Smooth muscle cell (in vitro differentiated cells): ENCODE measurements around the gene ZNF148. TPM values are rescaled to one million over a fixed set of nuclear protein-coding genes. Genes with fewer than 3 reads are reported as not detected.

Experiments used
- DNase-seq: peaks from one replicate; lab custom pipeline; 2025; ENCODE audit not compliant: unreplicated experiment; lab: John Stamatoyannopoulos, UW
- H2AFZ ChIP-seq: fragments of 200-600 bp; sonication (generic); 2 replicates; pipeline ENCODE4 v1.6.0; 2016; ENCODE audit warnings: antibody characterized with exemption, low read depth, mild to moderate bottlenecking
- H3F3A ChIP-seq: fragments of 200-600 bp; sonication (generic); 2 replicates; pipeline ENCODE4 v1.6.0; 2017; ENCODE audit warnings: antibody characterized with exemption, low read depth
- H3K27ac ChIP-seq: fragments of 200-600 bp; sonication (generic); 2 replicates; pipeline ENCODE4 v1.5.1; 2016; ENCODE audit warnings: low read depth, mild to moderate bottlenecking
- H3K27me3 ChIP-seq: fragments of 200-600 bp; sonication (generic); 2 replicates; pipeline ENCODE4 v1.6.1; 2016; ENCODE audit warnings: low read depth, mild to moderate bottlenecking
- H3K36me3 ChIP-seq: fragments of 200-600 bp; sonication (generic); 2 replicates; pipeline ENCODE4 v1.5.1; 2016; ENCODE audit warnings: low read depth
- H3K4me1 ChIP-seq: fragments of 200-600 bp; sonication (generic); 2 replicates; pipeline ENCODE4 v1.5.1; 2016; ENCODE audit warnings: low read depth
- H3K4me2 ChIP-seq: fragments of 200-600 bp; sonication (generic); 2 replicates; pipeline ENCODE4 v1.6.0; 2016; ENCODE audit warnings: mild to moderate bottlenecking
- H3K4me3 ChIP-seq: fragments of 200-600 bp; sonication (generic); 2 replicates; pipeline ENCODE4 v1.5.1; 2016; ENCODE audit warnings: mild to moderate bottlenecking
- H3K79me2 ChIP-seq: fragments of 200-600 bp; sonication (generic); 2 replicates; pipeline ENCODE4 v1.6.0; 2016; ENCODE audit warnings: low read depth, mild to moderate bottlenecking
- H3K9ac ChIP-seq: fragments of 200-600 bp; sonication (generic); 2 replicates; pipeline ENCODE4 v1.6.0; 2016; ENCODE audit warnings: low read depth
- H3K9me3 ChIP-seq: fragments of 200-600 bp; sonication (generic); replicated peaks from 2 replicates; pipeline ENCODE4 v1.5.1; 2016; ENCODE audit warnings: low read depth
- H4K20me1 ChIP-seq: fragments of 200-600 bp; sonication (generic); 2 replicates; pipeline ENCODE4 v1.6.0; 2016; ENCODE audit warnings: low read depth
- WGBS: methylation state at CpG from one replicate; pipeline ENCODE4 v1.1.7; 2016; ENCODE audit warnings: low lambda C conversion rate; 5-methylcytosine and 5-hydroxymethylcytosine counted together
- polyA plus RNA-seq: library from polyadenylated mRNA; unstranded; fragments of >200 nt; fragmentation: Nextera tagmentation; extraction: Ambion mirVana; gene quantifications from 2 replicates; pipeline ENCODE4 v1.2.1, GENCODE V29; 2016
- total RNA-seq: library from RNA; depleted of rRNA; stranded (reverse); fragments of >200 nt; gene quantifications from 2 replicates; pipeline ENCODE4 v1.2.3, GENCODE V29; 2014
- TF ChIP-seq, protein P1 (sequence below): fragments of 200-600 bp; sonication (generic); IDR thresholded peaks from 2 replicates; pipeline ENCODE4 v1.5.1; 2017; ENCODE audit warnings: borderline replicate concordance, mild to moderate bottlenecking, antibody characterized with exemption; ENCODE audit not compliant: insufficient read depth, poor library complexity, severe bottlenecking

ZNF148 gene
- total and polyA plus RNA-seq, 2 experiments from 2014 or later = 23.6 to 27.7 TPM

DNA sequence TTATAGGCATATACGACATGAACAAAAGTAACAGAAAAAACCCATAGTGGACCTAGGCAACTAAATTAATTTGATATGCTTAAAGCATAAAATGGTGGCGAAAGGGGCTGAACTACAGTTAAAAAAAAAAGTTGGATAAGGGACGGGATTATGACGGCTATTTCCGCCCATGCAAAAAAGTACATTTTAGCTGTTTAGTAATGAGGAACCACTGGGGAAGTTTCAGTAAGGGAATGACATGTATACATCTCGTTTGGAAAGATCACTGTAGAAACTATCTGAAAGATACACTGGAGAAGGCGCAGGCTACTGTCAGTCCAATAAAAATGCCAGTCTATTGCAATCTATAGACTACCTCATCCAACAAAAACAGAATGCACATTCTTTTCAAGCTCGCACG lies 65.6 kb downstream of the ZNF148 start:
- H3K4me2 ChIP-seq = no peak overlapping the region
- H3K27me3 ChIP-seq = no peaks in the 10 kb centered on the region
- H3K36me3 ChIP-seq = peaks cover 20% of the 10 kb centered on the region
- H3K79me2 ChIP-seq = peaks cover 88% of the 10 kb centered on the region
- H3K9ac ChIP-seq = no peak overlapping the region
- no peaks in the 10 kb centered on the region for H3K4me1 ChIP-seq
- DNase-seq = no peak
- no peaks in the 10 kb centered on the region for H3F3A ChIP-seq
- TF ChIP-seq, protein P1, sequence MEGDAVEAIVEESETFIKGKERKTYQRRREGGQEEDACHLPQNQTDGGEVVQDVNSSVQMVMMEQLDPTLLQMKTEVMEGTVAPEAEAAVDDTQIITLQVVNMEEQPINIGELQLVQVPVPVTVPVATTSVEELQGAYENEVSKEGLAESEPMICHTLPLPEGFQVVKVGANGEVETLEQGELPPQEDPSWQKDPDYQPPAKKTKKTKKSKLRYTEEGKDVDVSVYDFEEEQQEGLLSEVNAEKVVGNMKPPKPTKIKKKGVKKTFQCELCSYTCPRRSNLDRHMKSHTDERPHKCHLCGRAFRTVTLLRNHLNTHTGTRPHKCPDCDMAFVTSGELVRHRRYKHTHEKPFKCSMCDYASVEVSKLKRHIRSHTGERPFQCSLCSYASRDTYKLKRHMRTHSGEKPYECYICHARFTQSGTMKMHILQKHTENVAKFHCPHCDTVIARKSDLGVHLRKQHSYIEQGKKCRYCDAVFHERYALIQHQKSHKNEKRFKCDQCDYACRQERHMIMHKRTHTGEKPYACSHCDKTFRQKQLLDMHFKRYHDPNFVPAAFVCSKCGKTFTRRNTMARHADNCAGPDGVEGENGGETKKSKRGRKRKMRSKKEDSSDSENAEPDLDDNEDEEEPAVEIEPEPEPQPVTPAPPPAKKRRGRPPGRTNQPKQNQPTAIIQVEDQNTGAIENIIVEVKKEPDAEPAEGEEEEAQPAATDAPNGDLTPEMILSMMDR = no peak
- H3K4me3 ChIP-seq = no peak overlapping the region
- no peak overlapping the region for H3K27ac ChIP-seq
- H2AFZ ChIP-seq = no peak overlapping the region
- 79% methylated on average over 9 of the region's 9 CpGs for WGBS
- H4K20me1 ChIP-seq = peaks cover 37% of the 10 kb centered on the region
- H3K9me3 ChIP-seq = peaks cover 3% of the 10 kb centered on the region

DNA sequence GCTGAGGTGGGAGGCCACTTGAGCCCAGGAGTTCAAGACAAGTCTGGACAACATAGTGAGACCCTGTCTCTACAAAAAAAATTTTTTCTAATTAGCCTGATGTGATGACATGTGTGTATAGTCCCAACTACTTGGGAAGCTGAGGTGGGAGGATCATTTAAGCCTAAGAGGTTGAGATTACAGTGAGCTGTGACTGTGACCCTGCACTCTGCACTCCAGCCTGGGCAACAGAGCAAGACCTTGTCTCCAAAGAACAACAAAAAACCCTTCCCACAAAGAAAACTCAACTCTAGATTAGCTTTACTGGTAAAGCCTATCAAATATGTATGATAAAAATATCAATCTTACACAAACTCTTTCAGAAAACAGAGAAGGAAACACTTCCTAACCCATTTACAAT lies 68.5 kb downstream of the ZNF148 start:
- H2AFZ ChIP-seq = no peak overlapping the region
- H3K4me2 ChIP-seq = no peak overlapping the region
- H3K9ac ChIP-seq = no peak overlapping the region
- peaks cover 78% of the 10 kb centered on the region for H3K79me2 ChIP-seq
- H3K4me1 ChIP-seq = no peaks in the 10 kb centered on the region
- no peaks in the 10 kb centered on the region for H3K27me3 ChIP-seq
- H3K9me3 ChIP-seq = no peaks in the 10 kb centered on the region
- TF ChIP-seq, protein P1 = no peak
- no peaks in the 10 kb centered on the region for H3F3A ChIP-seq
- no peak overlapping the region for H3K4me3 ChIP-seq
- no peak for DNase-seq
- peaks cover 6% of the 10 kb centered on the region for H3K36me3 ChIP-seq
- H4K20me1 ChIP-seq = peaks cover 62% of the 10 kb centered on the region
- no peak overlapping the region for H3K27ac ChIP-seq

DNA sequence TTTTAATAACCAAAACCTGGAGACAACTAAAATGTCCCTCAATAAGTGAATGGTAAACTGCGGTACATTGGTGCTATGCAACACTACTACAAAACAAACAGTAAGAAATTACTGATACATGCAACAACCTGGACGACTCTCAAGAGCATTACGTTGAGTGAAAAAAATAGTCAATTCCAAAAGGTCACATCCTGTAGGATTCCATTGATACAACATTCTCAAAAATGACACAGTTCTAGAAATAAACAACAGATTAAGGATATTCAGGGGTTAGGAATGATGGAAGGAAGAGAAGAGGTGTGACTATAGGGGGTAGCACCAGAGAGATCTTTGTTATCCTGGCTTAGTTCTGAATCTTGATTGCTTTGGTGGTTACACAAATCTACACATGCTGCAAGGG lies 72.2 kb downstream of the ZNF148 start:
- TF ChIP-seq, protein P1 = no peak
- Histone ChIP-seq H3K4me3 (no peak overlapping the region), H3K27ac (no peak overlapping the region), H4K20me1 (peaks cover 94% of the 10 kb centered on the region), H3K4me2 (no peak overlapping the region), H2AFZ (no peak overlapping the region), H3K27me3 (no peaks in the 10 kb centered on the region), H3K79me2 (peaks cover 78% of the 10 kb centered on the region), H3K4me1 (no peaks in the 10 kb centered on the region), H3K36me3 (no peaks in the 10 kb centered on the region), H3K9me3 (no peaks in the 10 kb centered on the region), H3F3A (no peaks in the 10 kb centered on the region), H3K9ac (no peak overlapping the region)
- 97% methylated on average over 3 of the region's 3 CpGs for WGBS
- no peak for DNase-seq

DNA sequence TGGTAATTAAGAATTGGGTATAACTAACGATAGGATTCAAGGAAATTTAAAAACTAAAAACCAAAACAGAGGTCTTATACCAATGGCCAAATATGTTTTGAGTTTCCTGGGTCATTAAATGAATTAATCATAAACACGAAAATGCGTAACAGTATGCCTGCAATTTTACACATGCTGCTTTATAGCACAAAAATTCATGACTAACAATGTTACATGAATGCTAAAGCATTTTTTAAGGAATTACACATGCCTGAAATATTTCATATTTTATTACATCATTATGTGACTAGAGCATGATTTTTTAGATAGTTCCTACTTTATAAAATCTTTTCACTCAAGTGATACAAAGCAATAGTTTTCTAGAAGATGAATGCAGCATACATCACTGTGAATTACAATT lies 74.7 kb downstream of the ZNF148 start:
- 95% methylated on average over 3 of the region's 3 CpGs for WGBS
- Histone ChIP-seq H3K4me3 (no peak overlapping the region), H3K36me3 (no peaks in the 10 kb centered on the region), H3K27ac (no peak overlapping the region), H3K4me1 (no peaks in the 10 kb centered on the region), H4K20me1 (peaks cover 96% of the 10 kb centered on the region), H2AFZ (no peak overlapping the region), H3K4me2 (no peak overlapping the region), H3F3A (no peaks in the 10 kb centered on the region), H3K9ac (no peak overlapping the region), H3K27me3 (no peaks in the 10 kb centered on the region), H3K79me2 (peaks cover 80% of the 10 kb centered on the region), H3K9me3 (no peaks in the 10 kb centered on the region)
- TF ChIP-seq, protein P1 = no peak
- DNase-seq = no peak
